Endothelial cell of umbilical vein (primary cell): Measurements from ENCODE around the gene GANC. TPM values are rescaled to one million over a fixed set of nuclear protein-coding genes. Genes with fewer than 3 reads are reported as not detected.

Experiments used
- BruUV-seq: library from RNA; stranded (reverse); fragments of 400-500 nt; replicated peaks from 2 replicates; lab custom pipeline; 2021; lab: Mats Ljungman, UMichigan
- CTCF ChIA-PET: fragments of 300-600, 350-600 bp; sonication (Branson Sonifier 250); formaldehyde crosslinking; loops from one replicate; lab custom pipeline; 2021; ENCODE audit warnings: antibody characterized with exemption, inconsistent platforms; lab: Charles Lee
- POLR2A ChIA-PET: fragments of 300-600, 350-600 bp; sonication (Branson Sonifier 250); formaldehyde crosslinking; loops from one replicate; lab custom pipeline; 2021; ENCODE audit warnings: antibody characterized with exemption, inconsistent platforms; lab: Charles Lee
- DNase-seq: peaks from one replicate; pipeline ENCODE4 v3.0.0-alpha.2; 2011; ENCODE audit warnings: low read depth, low spot score
- FAIRE-seq: peaks from 2 replicates; lab custom pipeline; 2011; peaks lifted over from hg19 to GRCh38; lab: Jason Lieb, UNC
- H2AFZ ChIP-seq: 2 replicates; pipeline ENCODE4 v1.6.0; 2012; ENCODE audit warnings: low read depth, low read length, control low read depth, inconsistent platforms
- H3K27ac ChIP-seq: 2 replicates; pipeline ENCODE4 v1.5.1; 2011; ENCODE audit warnings: low read depth, mild to moderate bottlenecking, control low read depth, low read length, moderate library complexity; ENCODE audit not compliant: insufficient read depth
- H3K27me3 ChIP-seq, 2 experiments: 2 replicates each; pipeline versions ENCODE4 v1.6.0 to v1.6.1; 2011; ENCODE audit warnings: low read length in 2 of 2, mixed read lengths in 1 of 2; ENCODE audit not compliant: control insufficient read depth in 2 of 2, insufficient read depth in 2 of 2
- H3K36me3 ChIP-seq, 2 experiments: 2 replicates in 1 of 2; 3 replicates in 1 of 2; pipeline ENCODE4 v1.5.1; 2011; ENCODE audit warnings: low read length in 2 of 2, mild to moderate bottlenecking in 1 of 2, moderate library complexity in 1 of 2; ENCODE audit not compliant: control insufficient read depth in 2 of 2, insufficient read depth in 2 of 2; ENCODE audit errors: extremely low read depth in 1 of 2
- H3K4me1 ChIP-seq: 3 replicates; pipeline ENCODE4 v1.5.1; 2011; ENCODE audit warnings: mild to moderate bottlenecking, low read length; ENCODE audit not compliant: control insufficient read depth, insufficient read depth; ENCODE audit errors: extremely low read depth
- H3K4me2 ChIP-seq: 2 replicates; pipeline ENCODE4 v1.6.1; 2011; ENCODE audit warnings: low read length, control low read depth, mixed read lengths; ENCODE audit not compliant: insufficient read depth
- H3K4me3 ChIP-seq, 3 experiments: fragments of 200-600 bp in 1 of 3; sonication (generic), shearing (Covaris generic) in 1 of 3; replicated peaks in 1 of 3; 2 replicates each; pipeline ENCODE4 v1.5.1; 2011 to 2016; ENCODE audit warnings: control low read depth in 3 of 3, low read length in 3 of 3, mild to moderate bottlenecking in 2 of 3, inconsistent platforms in 1 of 3, low read depth in 1 of 3, moderate library complexity in 1 of 3; ENCODE audit not compliant: insufficient read depth in 1 of 3
- H3K79me2 ChIP-seq: 2 replicates; pipeline ENCODE4 v1.6.0; 2012; ENCODE audit warnings: low read length, inconsistent platforms; ENCODE audit not compliant: control insufficient read depth, insufficient read depth
- H3K9ac ChIP-seq: replicated peaks from 2 replicates; pipeline ENCODE3; 2011; ENCODE audit warnings: low read length, control low read depth; ENCODE audit not compliant: insufficient read depth; ENCODE audit errors: extremely low read depth
- H3K9me1 ChIP-seq: replicated peaks from 3 replicates; pipeline ENCODE4 v1.6.0; 2011; ENCODE audit warnings: mild to moderate bottlenecking, low read length; ENCODE audit not compliant: control insufficient read depth, insufficient read depth; ENCODE audit errors: extremely low read depth
- H3K9me3 ChIP-seq: replicated peaks from 2 replicates; pipeline ENCODE4 v1.5.1; 2012; ENCODE audit warnings: low read length, inconsistent platforms; ENCODE audit not compliant: control insufficient read depth, insufficient read depth
- H4K20me1 ChIP-seq: replicated peaks from 2 replicates; pipeline ENCODE3; 2011; ENCODE audit warnings: mild to moderate bottlenecking, low read length; ENCODE audit not compliant: control insufficient read depth, insufficient read depth; ENCODE audit errors: extremely low read depth
- EZH2 ChIP-seq: IDR thresholded peaks from 2 replicates; pipeline ENCODE4 v1.6.1; 2012; ENCODE audit warnings: borderline replicate concordance, low read depth, mild to moderate bottlenecking, moderate library complexity, low read length, inconsistent platforms; ENCODE audit not compliant: severe bottlenecking
- FOS ChIP-seq: IDR thresholded peaks from 2 replicates; pipeline ENCODE4 v1.6.1; 2011; ENCODE audit warnings: mild to moderate bottlenecking, low read length, moderate library complexity, borderline replicate concordance; ENCODE audit not compliant: insufficient read depth
- GATA2 ChIP-seq: IDR thresholded peaks from 2 replicates; pipeline ENCODE4 v1.7.0; 2011; ENCODE audit warnings: low read depth, mild to moderate bottlenecking, moderate library complexity, mixed read lengths, low read length; ENCODE audit not compliant: insufficient read length, insufficient read depth
- JUN ChIP-seq: IDR thresholded peaks from 2 replicates; pipeline ENCODE4 v1.6.1; 2011; ENCODE audit warnings: borderline replicate concordance, low read depth; ENCODE audit not compliant: insufficient read length, insufficient read depth
- MAX ChIP-seq: IDR thresholded peaks from 2 replicates; pipeline ENCODE4 v1.6.1; 2011; ENCODE audit not compliant: insufficient read depth, insufficient read length
- MYC ChIP-seq: IDR thresholded peaks from one replicate; pipeline ENCODE4 v1.6.1; 2011; ENCODE audit warnings: mild to moderate bottlenecking, low read depth, low read length
- POLR2A ChIP-seq: IDR thresholded peaks from 2 replicates; pipeline ENCODE4 v1.6.1; 2012; ENCODE audit warnings: low read depth, mild to moderate bottlenecking, control low read depth, low read length
- POLR2AphosphoS5 ChIP-seq: IDR thresholded peaks from 2 replicates; pipeline ENCODE4 v1.6.1; 2012; ENCODE audit warnings: low read depth, mild to moderate bottlenecking, control low read depth, low read length, moderate library complexity; ENCODE audit not compliant: insufficient read depth
- dilution Hi-C: fragments of 300-500 bp; cut with MboI; formaldehyde crosslinking; loops from one replicate; pipeline ENCODE4 v1.15.0; 2019; ENCODE audit warnings: low sequenced_read_pairs; ENCODE audit not compliant: extremely low pct_ligation_motif_present
- intact Hi-C: fragments of 100-400 bp; cut with micrococcal nuclease; formaldehyde crosslinking; loops from one replicate; pipeline ENCODE4 v1.10.0; 2022
- polyA plus RNA-seq, 4 experiments: library from polyadenylated mRNA; depleted of rRNA in 3 of 4; stranded (reverse) in 3 of 4; unstranded in 1 of 4; fragments of >200 nt; gene quantifications; 2 replicates each; pipeline versions ENCODE4 v1.2.1 to v1.2.3, GENCODE V29; 2011 to 2012; ENCODE audit warnings: missing spikeins in 1 of 4
- total RNA-seq: library from RNA; stranded (reverse); gene quantifications from 2 replicates; pipeline ENCODE4 v1.2.3, GENCODE V29; 2021
- TF ChIP-seq, protein P1 (sequence below), 2 donors: IDR thresholded peaks; 1 replicate in 1 of 2; 2 replicates in 1 of 2; pipeline ENCODE4 v1.5.1; 2011; ENCODE audit warnings: low read length in 2 of 2, mild to moderate bottlenecking in 2 of 2, moderate library complexity in 2 of 2, control low read depth in 1 of 2, inconsistent platforms in 1 of 2, low read depth in 1 of 2; ENCODE audit not compliant: insufficient read depth in 1 of 2; ENCODE audit errors: extremely low read depth in 1 of 2

GANC gene
- total and polyA plus RNA-seq, 2 donors (not counting 3 experiments of a cell fraction or from before 2014, with no cell fraction given): 8.5 to 17.8 TPM

- TF ChIP-seq EZH2 (no peak), MYC (no peak), POLR2A (no peak), JUN (no peak), GATA2 (no peak)
- ChIA-PET POLR2A (no interaction called here), CTCF (no interaction called here)
- Histone ChIP-seq H3K79me2 (no peaks in the 10 kb centered on the region), H3K9ac (no peak overlapping the region), H3K36me3 (no peaks in the 10 kb centered on the region), H3K9me1 (no peaks in the 10 kb centered on the region), H3K27me3 (no peaks in the 10 kb centered on the region), H3K9me3 (no peaks in the 10 kb centered on the region), H3K4me3 (no peak overlapping the region), H3K4me1 (no peaks in the 10 kb centered on the region), H3K27ac (no peak overlapping the region), H4K20me1 (no peaks in the 10 kb centered on the region), H2AFZ (no peak overlapping the region), H3K4me2 (no peak overlapping the region)
- FAIRE-seq (no peak), DNase-seq (no peak)
- intact Hi-C loops: no loop called here
- dilution Hi-C loops: no loop called here
- BruUV-seq: no TSS peak
Measured at GRCh38 chr15:42343596-42344232, 70.7 kb downstream of the GANC start.

DNA sequence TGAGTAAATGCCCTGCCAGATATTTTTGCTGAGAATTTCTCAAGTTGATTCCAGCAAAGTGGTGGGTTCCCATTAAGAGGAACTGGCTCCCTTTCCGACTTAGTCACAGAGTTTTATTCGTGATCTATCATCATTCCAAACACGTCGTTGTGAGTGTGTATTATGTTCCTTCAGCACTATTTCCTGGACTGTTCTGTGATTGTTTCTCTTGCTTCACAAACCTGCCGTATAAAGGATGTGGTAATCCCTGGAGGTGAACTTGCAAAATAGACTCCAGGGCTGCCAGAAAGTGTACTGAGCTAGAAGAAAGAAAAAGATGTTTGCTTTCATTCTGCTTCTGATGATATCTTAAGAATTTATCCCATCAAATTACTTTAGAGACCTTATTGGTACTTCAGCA, 71.8 kb downstream of the GANC start:
- Histone ChIP-seq H3K9me3 (no peaks in the 10 kb centered on the region), H3K9ac (no peak overlapping the region), H3K9me1 (no peaks in the 10 kb centered on the region), H3K27ac (no peak overlapping the region), H4K20me1 (no peaks in the 10 kb centered on the region), H3K4me2 (no peak overlapping the region), H3K4me1 (no peaks in the 10 kb centered on the region), H3K79me2 (no peaks in the 10 kb centered on the region), H3K36me3 (no peaks in the 10 kb centered on the region), H3K4me3 (no peak overlapping the region), H3K27me3 (no peaks in the 10 kb centered on the region), H2AFZ (no peak overlapping the region)
- ChIA-PET POLR2A (no interaction called here), CTCF (no interaction called here)
- intact Hi-C loops: no loop called here
- FAIRE-seq (peak; percentile 50), DNase-seq (peak; percentile 49)
- no peak for TF ChIP-seq EZH2
- no peak for TF ChIP-seq JUN
- TF ChIP-seq FOS: no peak
- TF ChIP-seq, protein P1, sequence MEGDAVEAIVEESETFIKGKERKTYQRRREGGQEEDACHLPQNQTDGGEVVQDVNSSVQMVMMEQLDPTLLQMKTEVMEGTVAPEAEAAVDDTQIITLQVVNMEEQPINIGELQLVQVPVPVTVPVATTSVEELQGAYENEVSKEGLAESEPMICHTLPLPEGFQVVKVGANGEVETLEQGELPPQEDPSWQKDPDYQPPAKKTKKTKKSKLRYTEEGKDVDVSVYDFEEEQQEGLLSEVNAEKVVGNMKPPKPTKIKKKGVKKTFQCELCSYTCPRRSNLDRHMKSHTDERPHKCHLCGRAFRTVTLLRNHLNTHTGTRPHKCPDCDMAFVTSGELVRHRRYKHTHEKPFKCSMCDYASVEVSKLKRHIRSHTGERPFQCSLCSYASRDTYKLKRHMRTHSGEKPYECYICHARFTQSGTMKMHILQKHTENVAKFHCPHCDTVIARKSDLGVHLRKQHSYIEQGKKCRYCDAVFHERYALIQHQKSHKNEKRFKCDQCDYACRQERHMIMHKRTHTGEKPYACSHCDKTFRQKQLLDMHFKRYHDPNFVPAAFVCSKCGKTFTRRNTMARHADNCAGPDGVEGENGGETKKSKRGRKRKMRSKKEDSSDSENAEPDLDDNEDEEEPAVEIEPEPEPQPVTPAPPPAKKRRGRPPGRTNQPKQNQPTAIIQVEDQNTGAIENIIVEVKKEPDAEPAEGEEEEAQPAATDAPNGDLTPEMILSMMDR (IDR thresholded peaks at IDR 0.05; ENCODE audit: extremely low read depth in 1 of 2, insufficient read depth in 1 of 2, low read depth in 1 of 2, low read length in 2 of 2): no peak
- no peak for TF ChIP-seq GATA2
- no peak for TF ChIP-seq POLR2A
- no peak for TF ChIP-seq POLR2AphosphoS5
- no peak for TF ChIP-seq MYC
- no peak for TF ChIP-seq MAX
- dilution Hi-C loops: no loop called here
- BruUV-seq: no TSS peak
